A673 (cell line): ENCODE measurements around the gene VWA5B1.

Experiments used
- EZH2 ChIP-seq: fragments of 200-600 bp; sonication (generic); IDR thresholded peaks from 2 replicates; pipeline ENCODE4 v1.6.1; 2017; ENCODE audit warnings: borderline replicate concordance, low read depth, mild to moderate bottlenecking, mixed read lengths, antibody characterized with exemption, low read length; ENCODE audit not compliant: poor library complexity, severe bottlenecking
- TF ChIP-seq, protein P1 (sequence below): fragments of 300-800, 200-600 bp; sonication (generic); conservative IDR thresholded peaks from 2 replicates; pipeline ENCODE4 v1.5.1; 2017; ENCODE audit warnings: low read depth, mild to moderate bottlenecking, antibody characterized with exemption, low read length, moderate library complexity, mixed read lengths

DNA sequence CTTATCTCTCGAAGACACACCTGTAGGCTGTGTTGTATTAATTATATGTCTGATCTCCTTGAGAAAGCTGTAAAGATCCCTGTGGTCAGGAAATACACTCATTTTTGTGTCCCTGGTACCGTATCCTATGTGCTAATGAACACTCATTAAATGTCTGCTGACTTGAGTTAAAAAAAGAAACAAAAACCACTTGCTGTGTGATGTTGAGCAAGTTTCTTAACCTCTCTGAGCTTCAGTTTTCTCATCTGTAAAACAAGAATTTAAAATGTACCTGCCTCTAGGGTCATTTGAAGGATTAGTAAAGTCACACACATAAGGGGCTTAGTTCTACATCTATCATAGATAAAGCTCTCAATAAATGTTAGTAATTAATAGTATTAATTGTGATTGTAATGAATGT is 91.3 kb downstream of the VWA5B1 start:
- TF ChIP-seq, protein P1, sequence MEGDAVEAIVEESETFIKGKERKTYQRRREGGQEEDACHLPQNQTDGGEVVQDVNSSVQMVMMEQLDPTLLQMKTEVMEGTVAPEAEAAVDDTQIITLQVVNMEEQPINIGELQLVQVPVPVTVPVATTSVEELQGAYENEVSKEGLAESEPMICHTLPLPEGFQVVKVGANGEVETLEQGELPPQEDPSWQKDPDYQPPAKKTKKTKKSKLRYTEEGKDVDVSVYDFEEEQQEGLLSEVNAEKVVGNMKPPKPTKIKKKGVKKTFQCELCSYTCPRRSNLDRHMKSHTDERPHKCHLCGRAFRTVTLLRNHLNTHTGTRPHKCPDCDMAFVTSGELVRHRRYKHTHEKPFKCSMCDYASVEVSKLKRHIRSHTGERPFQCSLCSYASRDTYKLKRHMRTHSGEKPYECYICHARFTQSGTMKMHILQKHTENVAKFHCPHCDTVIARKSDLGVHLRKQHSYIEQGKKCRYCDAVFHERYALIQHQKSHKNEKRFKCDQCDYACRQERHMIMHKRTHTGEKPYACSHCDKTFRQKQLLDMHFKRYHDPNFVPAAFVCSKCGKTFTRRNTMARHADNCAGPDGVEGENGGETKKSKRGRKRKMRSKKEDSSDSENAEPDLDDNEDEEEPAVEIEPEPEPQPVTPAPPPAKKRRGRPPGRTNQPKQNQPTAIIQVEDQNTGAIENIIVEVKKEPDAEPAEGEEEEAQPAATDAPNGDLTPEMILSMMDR, result no peak
- TF ChIP-seq EZH2, result no peak
